H9 (cell line): ENCODE measurements around the gene GATA3. TPM values are rescaled to one million over a fixed set of nuclear protein-coding genes. Genes with fewer than 3 reads are reported as not detected.

Experiments
- DNase-seq: peaks from one replicate; pipeline ENCODE4 v3.0.0-alpha.2; 2017
- H2AFZ ChIP-seq: one replicate; pipeline ENCODE4 v1.6.1; 2013; ENCODE audit warnings: mild to moderate bottlenecking, low read length, control low read depth, moderate library complexity
- H2AK5ac ChIP-seq: 2 replicates; pipeline ENCODE4 v1.6.1; 2013; ENCODE audit warnings: low read length, control low read depth, mixed read lengths; ENCODE audit not compliant: insufficient read length
- H2BK120ac ChIP-seq: one replicate; pipeline ENCODE4 v1.6.1; 2013; ENCODE audit warnings: low read depth, mild to moderate bottlenecking, low read length, control low read depth, inconsistent platforms; ENCODE audit not compliant: poor library complexity, severe bottlenecking
- H2BK12ac ChIP-seq: 2 replicates; pipeline ENCODE4 v1.6.1; 2013; ENCODE audit warnings: low read length, control low read depth, mixed read lengths, low read depth; ENCODE audit not compliant: insufficient read length
- H2BK15ac ChIP-seq: 2 replicates; pipeline ENCODE4 v1.6.1; 2013; ENCODE audit warnings: low read depth, low read length, control low read depth
- H2BK20ac ChIP-seq: one replicate; pipeline ENCODE4 v1.6.1; 2013; ENCODE audit warnings: low read depth, mild to moderate bottlenecking, low read length, control low read depth, inconsistent platforms; ENCODE audit not compliant: poor library complexity, severe bottlenecking
- H2BK5ac ChIP-seq: 2 replicates; pipeline ENCODE4 v1.6.1; 2013; ENCODE audit warnings: low read length, control low read depth, mixed read lengths; ENCODE audit not compliant: insufficient read length
- H3K14ac ChIP-seq: 2 replicates; pipeline ENCODE4 v1.6.1; 2013; ENCODE audit warnings: low read length, control low read depth; ENCODE audit not compliant: insufficient read depth
- H3K18ac ChIP-seq: 2 replicates; pipeline ENCODE4 v1.6.1; 2013; ENCODE audit warnings: low read depth, mild to moderate bottlenecking, mixed read lengths, low read length, control low read depth; ENCODE audit not compliant: insufficient read length
- H3K23ac ChIP-seq: 2 replicates; pipeline ENCODE4 v1.6.1; 2013; ENCODE audit warnings: low read length, control low read depth, mixed read lengths, low read depth; ENCODE audit not compliant: insufficient read length
- H3K23me2 ChIP-seq: 2 replicates; pipeline ENCODE4 v1.6.1; 2013; ENCODE audit warnings: low read depth, mild to moderate bottlenecking, mixed read lengths, low read length, control low read depth; ENCODE audit not compliant: insufficient read length, poor library complexity, severe bottlenecking
- H3K27ac ChIP-seq: 2 replicates; pipeline ENCODE4 v1.5.1; 2013; ENCODE audit warnings: low read length, control low read depth, mixed read lengths, low read depth; ENCODE audit not compliant: insufficient read length
- H3K27me3 ChIP-seq: 2 replicates; pipeline ENCODE4 v1.6.1; 2013; ENCODE audit warnings: low read length, control low read depth, inconsistent platforms; ENCODE audit not compliant: insufficient read depth
- H3K4ac ChIP-seq: 2 replicates; pipeline ENCODE4 v1.6.1; 2013; ENCODE audit warnings: low read depth, mild to moderate bottlenecking, control low read depth, inconsistent platforms, low read length, moderate library complexity
- H3K4me1 ChIP-seq: 2 replicates; pipeline ENCODE4 v1.6.1; 2013; ENCODE audit warnings: low read length, control low read depth, inconsistent platforms; ENCODE audit not compliant: insufficient read depth
- H3K4me2 ChIP-seq: 2 replicates; pipeline ENCODE4 v1.6.1; 2013; ENCODE audit warnings: low read length, control low read depth, mixed read lengths; ENCODE audit not compliant: insufficient read length, insufficient read depth
- H3K56ac ChIP-seq: 2 replicates; pipeline ENCODE4 v1.6.1; 2013; ENCODE audit warnings: low read depth, mild to moderate bottlenecking, mixed read lengths, low read length, control low read depth; ENCODE audit not compliant: insufficient read length
- H3K79me1 ChIP-seq: 2 replicates; pipeline ENCODE4 v1.6.1; 2013; ENCODE audit warnings: low read depth, mild to moderate bottlenecking, moderate library complexity, low read length, control low read depth, inconsistent platforms; ENCODE audit not compliant: insufficient read depth, poor library complexity, severe bottlenecking
- H3K79me2 ChIP-seq: 2 replicates; pipeline ENCODE4 v1.6.1; 2013; ENCODE audit warnings: low read length, control low read depth, inconsistent platforms; ENCODE audit not compliant: insufficient read depth
- H3K9ac ChIP-seq: 2 replicates; pipeline ENCODE4 v1.6.1; 2013; ENCODE audit warnings: low read length, control low read depth, mixed read lengths; ENCODE audit not compliant: insufficient read length; ENCODE audit errors: extremely low read depth
- H3K9me3 ChIP-seq: one replicate; pipeline ENCODE4 v1.6.1; 2013; ENCODE audit warnings: low read depth, low read length, inconsistent platforms; ENCODE audit not compliant: control insufficient read depth
- H3T11ph ChIP-seq: one replicate; pipeline ENCODE4 v1.6.1; 2013; ENCODE audit warnings: mild to moderate bottlenecking, low read length, control low read depth, inconsistent platforms
- H4K20me1 ChIP-seq: one replicate; pipeline ENCODE4 v1.6.1; 2013; ENCODE audit not compliant: control insufficient read depth, insufficient read length, insufficient read depth
- H4K5ac ChIP-seq: 2 replicates; pipeline ENCODE4 v1.6.1; 2013; ENCODE audit warnings: low read depth, mild to moderate bottlenecking, mixed read lengths, low read length, control low read depth; ENCODE audit not compliant: insufficient read length
- H4K8ac ChIP-seq: replicated peaks from 2 replicates; pipeline ENCODE4 v1.6.1; 2013; ENCODE audit warnings: low read length, control low read depth, mixed read lengths, low read depth; ENCODE audit not compliant: insufficient read length
- H4K91ac ChIP-seq: 2 replicates; pipeline ENCODE4 v1.6.1; 2013; ENCODE audit warnings: low read depth, mild to moderate bottlenecking, moderate library complexity, mixed read lengths, low read length, control low read depth; ENCODE audit not compliant: insufficient read length
- H3K27ac Mint-ChIP-seq, 3 experiments: 2 replicates in 2 of 3; 3 replicates in 1 of 3; pipeline ENCODE4 v1.8.0; 2020 to 2021; ENCODE audit warnings: mixed read lengths in 3 of 3, mild to moderate bottlenecking in 1 of 3, moderate library complexity in 1 of 3
- H3K27me3 Mint-ChIP-seq: 2 replicates; pipeline ENCODE4 v1.8.0; 2021; ENCODE audit warnings: low read depth, mild to moderate bottlenecking, moderate library complexity, mixed read lengths
- H3K36me3 Mint-ChIP-seq, 3 experiments: 2 replicates in 2 of 3; 3 replicates in 1 of 3; pipeline ENCODE4 v1.8.0; 2020 to 2021; ENCODE audit warnings: low read depth in 3 of 3, mixed read lengths in 3 of 3; ENCODE audit not compliant: insufficient read depth in 1 of 3
- H3K4me1 Mint-ChIP-seq, 2 experiments: 2 replicates each; pipeline ENCODE4 v1.8.0; 2020; ENCODE audit warnings: mixed read lengths in 2 of 2
- H3K4me3 Mint-ChIP-seq, 2 experiments: 2 replicates in 1 of 2; 3 replicates in 1 of 2; pipeline ENCODE4 v1.8.0; 2020 to 2021; ENCODE audit warnings: mild to moderate bottlenecking in 2 of 2, mixed read lengths in 2 of 2, moderate library complexity in 1 of 2
- H3K9me3 Mint-ChIP-seq, 2 experiments: 2 replicates in 1 of 2; 3 replicates in 1 of 2; pipeline ENCODE4 v1.8.0; 2020; ENCODE audit warnings: mild to moderate bottlenecking in 2 of 2, mixed read lengths in 2 of 2, moderate library complexity in 1 of 2
- CTCF ChIP-seq: fragments of 200-600 bp; sonication (generic); conservative IDR thresholded peaks from 3 replicates; pipeline ENCODE4 v1.8.0; 2021; ENCODE audit warnings: antibody characterized with exemption, mild to moderate bottlenecking
- WGBS: extraction: QIAGEN DNeasy Blood & Tissue Kit; methylation state at CpG from one replicate; pipeline ENCODE4 v1.1.7; 2013; ENCODE audit warnings: missing lambda C conversion rate, low lambda C conversion rate, mixed read lengths; ENCODE audit not compliant: insufficient read length; ENCODE audit errors: extremely low coverage; 5-methylcytosine and 5-hydroxymethylcytosine counted together
- total RNA-seq: library from RNA; stranded (reverse); gene quantifications from 2 replicates; pipeline ENCODE4 v1.2.1, GENCODE V29; 2021

GATA3 gene
- total RNA-seq, 1 experiment from 2014 or later: 0.31 TPM

GRCh38 chr10:8051109-8051821 is 3.2 kb upstream of the GATA3 start:
- Histone ChIP-seq H3K9me3 (no peaks in the 10 kb centered on the region), H2AK5ac (no peak overlapping the region), H3K23me2 (peaks cover 34% of the 10 kb centered on the region), H3K56ac (no peak overlapping the region), H3T11ph (no peak overlapping the region), H3K79me1 (no peaks in the 10 kb centered on the region), H3K27ac (no peak overlapping the region), H4K20me1 (no peaks in the 10 kb centered on the region), H2BK120ac (no peak overlapping the region), H3K27me3 (peaks cover 85% of the 10 kb centered on the region), H3K14ac (no peak overlapping the region), H2BK20ac (no peak overlapping the region), H3K18ac (no peak overlapping the region), H3K9ac (no peak overlapping the region), H2BK15ac (no peak overlapping the region), H2BK12ac (no peak overlapping the region), H2AFZ (no peak overlapping the region), H4K91ac (no peak overlapping the region), H3K79me2 (no peaks in the 10 kb centered on the region), H2BK5ac (no peak overlapping the region), H3K23ac (no peak overlapping the region), H3K4me1 (no peaks in the 10 kb centered on the region; the same call in 1 of the 2 replicates), H4K5ac (no peak overlapping the region), H3K4me2 (peak overlapping the region; percentile 38), H3K4ac (no peak overlapping the region), H4K8ac (no peak overlapping the region)
- WGBS: no CpG with 5 or more reads among the region's 52 CpGs
- no peak for TF ChIP-seq CTCF
- Mint-ChIP-seq H3K27me3 (peaks cover 92% of the 10 kb centered on the region), H3K27ac (no peak overlapping the region), H3K4me3 (peak overlapping the region in 1 of 2 experiments; percentile 66; a peak in 1 of 5 replicates), H3K4me1 (peaks cover 30 to 56% of the 10 kb centered on the region in 2 experiments), H3K36me3 (no peaks in the 10 kb centered on the region; a peak in 1 of 7 replicates), H3K9me3 (no peaks in the 10 kb centered on the region; a peak in 1 of 5 replicates)
- no peak for DNase-seq
